ENCODE data around the gene JARID2. TPM values are rescaled to one million over a fixed set of nuclear protein-coding genes. Genes with fewer than 3 reads are reported as not detected.

Gene JARID2
- total and polyA plus RNA-seq, 4 donors, result 3.8 to 14.8 (median 12.0) TPM

DNA sequence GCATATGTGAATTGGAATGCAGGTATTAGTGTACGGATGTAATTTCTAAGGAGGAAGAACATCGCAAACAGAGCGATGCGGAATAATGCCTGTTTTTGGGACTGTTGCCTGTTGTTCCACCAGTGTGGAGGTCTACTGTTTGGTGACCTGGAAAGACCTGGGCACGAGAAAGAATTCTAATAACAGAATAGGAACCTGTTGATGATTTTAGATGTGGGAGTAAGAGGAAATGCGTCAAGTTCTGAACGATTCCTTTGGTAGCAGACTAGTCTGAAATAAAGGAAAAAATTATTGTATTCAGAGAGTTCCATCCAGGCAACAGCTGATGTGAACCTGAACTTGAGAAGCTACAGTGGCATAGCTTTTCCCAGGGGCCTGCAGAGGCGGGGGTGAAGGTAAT lies 224.9 kb downstream of the JARID2 start:
- TF ChIP-seq, protein P1, sequence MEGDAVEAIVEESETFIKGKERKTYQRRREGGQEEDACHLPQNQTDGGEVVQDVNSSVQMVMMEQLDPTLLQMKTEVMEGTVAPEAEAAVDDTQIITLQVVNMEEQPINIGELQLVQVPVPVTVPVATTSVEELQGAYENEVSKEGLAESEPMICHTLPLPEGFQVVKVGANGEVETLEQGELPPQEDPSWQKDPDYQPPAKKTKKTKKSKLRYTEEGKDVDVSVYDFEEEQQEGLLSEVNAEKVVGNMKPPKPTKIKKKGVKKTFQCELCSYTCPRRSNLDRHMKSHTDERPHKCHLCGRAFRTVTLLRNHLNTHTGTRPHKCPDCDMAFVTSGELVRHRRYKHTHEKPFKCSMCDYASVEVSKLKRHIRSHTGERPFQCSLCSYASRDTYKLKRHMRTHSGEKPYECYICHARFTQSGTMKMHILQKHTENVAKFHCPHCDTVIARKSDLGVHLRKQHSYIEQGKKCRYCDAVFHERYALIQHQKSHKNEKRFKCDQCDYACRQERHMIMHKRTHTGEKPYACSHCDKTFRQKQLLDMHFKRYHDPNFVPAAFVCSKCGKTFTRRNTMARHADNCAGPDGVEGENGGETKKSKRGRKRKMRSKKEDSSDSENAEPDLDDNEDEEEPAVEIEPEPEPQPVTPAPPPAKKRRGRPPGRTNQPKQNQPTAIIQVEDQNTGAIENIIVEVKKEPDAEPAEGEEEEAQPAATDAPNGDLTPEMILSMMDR (IDR thresholded peaks at IDR 0.05; ENCODE audit: control extremely low read depth, extremely low read depth), result no peak
- WGBS, 2 donors, result 94 to 95% methylated on average over 8 of the region's 8 CpGs
- Histone ChIP-seq H3K36me3 (ENCODE audit: control insufficient read depth in 4 of 4, insufficient read depth in 4 of 4, low read length in 4 of 4) (peaks cover 0 to 12% (median 7%) of the 10 kb centered on the region in 4 donors), H3K9me3 (ENCODE audit: control insufficient read depth in 4 of 4, insufficient read depth in 3 of 4, low read length in 3 of 4) (no peaks in the 10 kb centered on the region), H3K4me1 (ENCODE audit: control insufficient read depth in 5 of 5, insufficient read depth in 5 of 5, low read length in 5 of 5) (peaks cover 0 to 16% (median 7%) of the 10 kb centered on the region in 5 donors), H3K27ac (ENCODE audit: low read depth in 1 of 2, low read length in 1 of 2) (no peak overlapping the region), H3K4me3 (no peak overlapping the region), H3K27me3 (ENCODE audit: control insufficient read depth in 3 of 3, insufficient read depth in 3 of 3, low read length in 2 of 3) (no peaks in the 10 kb centered on the region), H3K9ac (ENCODE audit: insufficient read depth in 1 of 2, low read length in 2 of 2) (no peak overlapping the region)
- ATAC-seq (ENCODE audit: insufficient read depth, low FRiP score), result no peak
- DNase-seq, result no peak

DNA sequence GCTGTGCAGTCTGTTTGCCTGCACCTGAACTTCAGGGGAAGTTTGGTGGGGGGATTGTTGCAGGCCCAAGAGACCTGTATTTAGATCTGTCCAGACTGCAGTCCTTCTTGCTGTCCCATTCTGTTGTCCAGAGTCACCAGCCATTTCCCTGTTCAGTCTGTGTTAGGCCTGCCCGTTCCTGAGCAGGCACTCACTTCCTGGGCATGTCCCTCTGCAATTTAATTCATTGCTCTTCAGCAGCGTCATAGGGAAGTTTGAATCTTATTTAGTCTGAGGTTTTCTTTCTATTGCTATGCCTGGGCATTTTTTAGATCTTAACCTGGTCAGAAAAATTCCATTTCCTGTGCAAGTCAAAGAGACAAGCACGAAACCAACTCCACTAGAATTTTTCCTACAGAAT lies 226.8 kb downstream of the JARID2 start:
- DNase-seq (no peak), ATAC-seq (ENCODE audit: insufficient read depth, low FRiP score) (no peak)
- Histone ChIP-seq H3K27ac (ENCODE audit: low read depth in 1 of 2, low read length in 1 of 2) (peak overlapping the region in 1 of 2 donors; percentile 46), H3K4me1 (ENCODE audit: control insufficient read depth in 5 of 5, insufficient read depth in 5 of 5, low read length in 5 of 5) (peaks cover 12 to 27% (median 14%) of the 10 kb centered on the region in 5 donors), H3K9ac (ENCODE audit: insufficient read depth in 1 of 2, low read length in 2 of 2) (no peak overlapping the region), H3K36me3 (ENCODE audit: control insufficient read depth in 4 of 4, insufficient read depth in 4 of 4, low read length in 4 of 4) (peaks cover 0 to 12% (median 7%) of the 10 kb centered on the region in 4 donors), H3K27me3 (ENCODE audit: control insufficient read depth in 3 of 3, insufficient read depth in 3 of 3, low read length in 2 of 3) (no peaks in the 10 kb centered on the region), H3K9me3 (ENCODE audit: control insufficient read depth in 4 of 4, insufficient read depth in 3 of 4, low read length in 3 of 4) (no peaks in the 10 kb centered on the region), H3K4me3 (no peak overlapping the region)
- TF ChIP-seq, protein P1 (IDR thresholded peaks at IDR 0.05; ENCODE audit: control extremely low read depth, extremely low read depth), result no peak
- WGBS, 2 donors, result 43 to 64% methylated on average over 3 of the region's 3 CpGs

DNA sequence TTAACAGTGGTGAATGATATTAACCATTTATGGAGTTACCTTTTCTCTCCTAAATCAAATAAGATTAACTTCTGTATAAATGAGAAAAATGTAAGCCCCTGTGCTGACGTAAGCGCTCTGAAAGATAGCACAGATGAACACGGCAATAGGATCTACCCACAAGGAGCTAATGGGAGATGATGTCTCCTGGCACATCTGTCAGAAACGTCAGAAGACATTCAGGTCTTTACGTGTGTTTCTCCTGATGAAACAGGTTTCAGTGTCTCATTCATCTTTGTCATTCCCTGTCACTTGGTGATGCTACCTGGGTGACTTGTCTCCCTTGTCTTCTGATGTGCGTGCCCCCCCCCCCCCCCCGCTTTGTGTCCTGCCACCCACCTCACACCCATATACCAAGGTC lies 227.3 kb downstream of the JARID2 start:
- Histone ChIP-seq H3K9me3 (ENCODE audit: control insufficient read depth in 4 of 4, insufficient read depth in 3 of 4, low read length in 3 of 4) (no peaks in the 10 kb centered on the region), H3K4me3 (no peak overlapping the region), H3K27ac (ENCODE audit: low read depth in 1 of 2, low read length in 1 of 2) (peak overlapping the region; percentile 47 to 77)

More for the DNA sequence above, 227.3 kb downstream of the JARID2 start:
- TF ChIP-seq, protein P1 (IDR thresholded peaks at IDR 0.05; ENCODE audit: control extremely low read depth, extremely low read depth), result no peak
- WGBS, 2 donors, result 71 to 76% methylated on average over 7 of the region's 7 CpGs
- DNase-seq (no peak), ATAC-seq (ENCODE audit: insufficient read depth, low FRiP score) (no peak)
- Histone ChIP-seq H3K4me1 (ENCODE audit: control insufficient read depth in 5 of 5, insufficient read depth in 5 of 5, low read length in 5 of 5) (peaks cover 12 to 30% (median 18%) of the 10 kb centered on the region in 5 donors), H3K36me3 (ENCODE audit: control insufficient read depth in 4 of 4, insufficient read depth in 4 of 4, low read length in 4 of 4) (peaks cover 0 to 12% (median 7%) of the 10 kb centered on the region in 4 donors), H3K27me3 (ENCODE audit: control insufficient read depth in 3 of 3, insufficient read depth in 3 of 3, low read length in 2 of 3) (no peaks in the 10 kb centered on the region), H3K9ac (ENCODE audit: insufficient read depth in 1 of 2, low read length in 2 of 2) (no peak overlapping the region)
